Ramos (cell line): ENCODE results near the gene ATG5.

Source experiments
- in situ Hi-C: fragments of 300-500 bp; cut with MboI; formaldehyde crosslinking; loops from one replicate; pipeline ENCODE4 v1.14.3; 2022; ENCODE audit warnings: low sequenced_read_pairs; ENCODE audit not compliant: unreplicated experiment

The ATG5 gene

GRCh38 chr6:106186714-106187113 is 138.8 kb downstream of the ATG5 start:
- in situ Hi-C loops, result no loop called here

- in situ Hi-C loops, result no loop called here
Measured at GRCh38 chr6:106186172-106186571, 139.4 kb downstream of the ATG5 start.

GRCh38 chr6:106185615-106186014 is 139.9 kb downstream of the ATG5 start:
- in situ Hi-C loops, result no loop called here

DNA sequence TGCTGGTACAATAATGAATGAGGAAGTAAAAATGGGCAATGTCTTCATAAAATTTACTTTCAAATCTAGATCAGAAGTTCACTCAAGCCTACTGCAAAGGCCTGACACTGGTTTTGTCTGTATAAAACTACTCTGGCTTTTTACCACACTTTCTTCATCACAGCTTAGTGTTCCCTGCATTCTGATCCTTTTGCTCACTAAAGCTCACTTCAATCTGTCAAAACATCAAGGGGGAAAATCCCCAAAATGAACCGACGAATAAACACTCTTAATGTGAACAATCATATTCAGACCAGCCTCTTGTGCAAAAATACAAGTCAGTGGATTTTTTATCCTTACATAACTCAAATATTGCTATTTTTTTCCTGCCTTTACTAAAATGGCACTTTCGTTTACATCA is 140.9 kb downstream of the ATG5 start:
- in situ Hi-C loops, result no loop called here

- in situ Hi-C loops, result no loop called here
Measured at GRCh38 chr6:106183430-106183829, 142.1 kb downstream of the ATG5 start.

DNA sequence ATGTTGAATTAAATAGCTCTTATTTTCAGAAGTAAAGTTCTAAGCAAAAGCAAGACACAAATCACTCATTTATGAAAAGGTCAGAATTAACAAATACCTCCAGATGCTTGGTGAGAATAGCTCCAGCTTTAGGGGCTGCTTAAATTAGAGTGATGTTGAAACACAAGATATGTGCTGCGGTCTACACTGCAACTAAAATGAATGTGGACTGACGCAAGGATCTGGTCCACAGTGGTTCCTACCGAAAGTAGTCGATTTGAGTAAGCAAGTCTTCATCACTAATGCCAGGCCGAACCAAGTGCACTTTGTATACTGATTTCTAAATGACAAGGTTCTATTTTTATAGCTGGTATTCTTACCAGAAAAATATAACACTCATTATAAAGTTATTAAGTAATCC is 143.1 kb downstream of the ATG5 start:
- in situ Hi-C loops, result no loop called here

GRCh38 chr6:106181664-106182418 is 143.7 kb downstream of the ATG5 start:
- in situ Hi-C loops, result no loop called here

- in situ Hi-C loops, result no loop called here
Measured at GRCh38 chr6:106180208-106180607, 145.4 kb downstream of the ATG5 start.

DNA sequence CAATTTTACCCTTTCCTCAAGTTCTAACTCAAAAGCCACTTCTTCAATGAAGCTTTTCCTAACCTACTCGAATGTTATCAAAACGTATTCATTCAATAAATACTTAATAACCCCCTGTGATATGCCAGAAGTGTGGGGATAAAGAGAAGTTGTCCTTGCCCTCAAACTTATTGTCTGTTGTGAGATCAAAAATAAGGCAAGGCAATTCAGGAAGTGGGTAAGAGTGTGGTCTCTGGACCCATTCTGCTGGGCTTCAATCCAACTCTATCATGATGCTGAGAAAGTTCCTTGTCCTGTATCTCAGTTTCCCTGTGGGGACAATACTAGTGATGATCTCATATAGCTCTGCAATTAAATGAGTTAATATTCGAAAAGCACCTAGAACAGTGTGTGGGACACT is 146.7 kb downstream of the ATG5 start:
- in situ Hi-C loops, result no loop called here

DNA sequence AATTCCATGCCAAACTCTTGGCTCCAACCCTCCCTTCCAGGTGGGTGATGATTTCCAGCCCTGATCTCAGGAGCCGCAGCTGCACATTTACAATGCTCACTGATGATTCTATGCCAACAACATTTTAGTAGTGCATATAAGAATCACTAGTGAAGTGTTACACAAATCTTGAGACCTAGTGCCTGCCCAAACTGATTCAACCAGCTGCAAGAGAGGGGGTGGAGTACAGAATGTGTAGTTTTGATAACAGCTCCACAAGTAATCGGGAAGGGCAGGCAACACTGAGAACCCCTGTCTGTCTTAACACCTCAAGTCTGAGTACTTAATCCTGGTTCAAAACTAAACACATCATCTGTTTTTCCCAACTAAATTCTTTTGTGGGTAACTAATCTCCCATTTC is 147.8 kb downstream of the ATG5 start:
- in situ Hi-C loops, result no loop called here

DNA sequence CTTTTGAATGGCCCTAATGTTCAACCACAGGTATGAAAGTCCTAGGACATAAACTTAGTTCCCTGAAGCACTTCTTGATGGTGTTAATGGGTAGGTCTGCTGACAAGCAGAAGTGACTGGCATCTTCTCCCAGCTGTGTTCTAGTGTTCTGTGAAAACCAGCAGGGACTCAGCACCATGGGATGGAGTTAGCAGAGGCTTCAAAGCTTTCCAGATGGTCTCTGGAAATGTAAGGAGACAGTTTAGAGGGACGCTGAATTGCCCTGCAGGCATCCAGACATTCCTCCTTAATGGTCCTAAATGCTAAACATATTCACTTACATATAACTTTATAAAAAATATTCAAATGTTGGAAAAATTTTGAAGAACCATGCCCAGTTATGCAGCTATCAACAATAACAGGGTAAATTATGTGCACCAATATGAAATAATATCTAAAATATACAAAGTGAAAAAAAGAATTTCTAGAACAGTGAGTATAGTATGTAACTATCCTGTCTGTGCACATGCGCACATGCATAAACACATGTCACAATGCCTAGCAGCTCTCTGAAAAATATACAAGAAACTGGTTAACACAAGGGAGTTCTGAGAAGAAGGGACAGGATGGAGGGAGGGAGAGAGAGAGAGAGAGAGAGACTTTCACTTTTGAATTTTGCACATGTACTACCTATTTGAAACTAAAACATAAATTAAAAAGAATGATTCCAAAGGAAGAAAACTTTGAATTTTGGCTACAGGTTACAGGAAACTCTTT is 152.3 kb downstream of the ATG5 start:
- in situ Hi-C loops, result no loop called here

DNA sequence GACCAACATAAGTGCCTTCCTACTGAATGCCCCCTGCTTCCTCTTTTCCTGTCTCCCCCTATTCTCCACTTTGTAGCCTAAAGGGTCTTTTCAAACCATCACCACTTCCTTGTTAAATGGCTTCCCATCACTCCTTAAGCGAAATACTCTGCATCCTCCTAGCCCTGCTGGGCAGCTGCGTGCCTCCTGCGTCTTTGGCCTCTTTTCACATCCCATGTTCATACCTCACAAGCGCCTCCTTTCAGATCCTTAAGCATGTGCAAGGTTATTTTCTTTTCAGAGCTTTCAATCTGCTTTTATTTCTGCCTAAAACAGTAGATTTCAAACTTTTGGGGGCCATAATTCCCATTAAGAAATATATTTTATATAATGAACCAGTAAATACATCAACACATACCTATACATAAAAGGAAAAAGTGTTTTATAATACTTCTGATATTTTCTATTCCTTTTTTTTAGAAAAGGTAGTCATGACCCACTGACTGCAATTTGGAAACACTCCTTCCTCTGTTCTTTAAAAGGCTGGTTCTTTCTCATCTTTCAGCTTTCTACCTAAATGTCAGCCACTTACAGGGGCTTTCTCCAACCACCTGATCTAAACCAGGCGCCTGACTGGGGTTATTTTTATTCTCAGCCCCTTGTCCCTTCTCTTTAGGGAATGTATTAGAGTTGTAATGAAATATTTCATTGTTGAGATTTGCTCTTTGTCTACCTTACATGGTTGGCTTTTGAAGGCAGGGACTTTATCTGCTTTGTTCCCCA is 155.3 kb downstream of the ATG5 start:
- in situ Hi-C loops, result no loop called here

DNA sequence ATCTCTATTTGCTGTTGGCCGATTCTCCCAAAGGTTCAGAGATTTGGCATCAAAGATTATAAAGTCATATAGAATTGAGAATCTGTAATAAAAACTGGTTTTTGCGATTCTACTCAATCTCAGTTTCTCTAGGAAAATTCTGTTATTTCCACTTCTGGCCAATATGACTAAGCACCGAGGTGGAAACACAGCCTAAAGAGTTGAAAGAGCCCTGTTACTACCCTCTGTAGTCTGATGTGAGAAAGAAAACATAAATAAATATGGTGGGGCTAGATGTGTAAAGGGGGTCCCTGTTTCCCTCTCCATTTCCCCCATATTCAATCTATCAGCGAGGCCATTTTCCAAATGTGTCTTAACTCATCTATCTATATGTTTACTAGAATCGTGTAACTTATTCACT is 156.0 kb downstream of the ATG5 start:
- in situ Hi-C loops, result no loop called here

DNA sequence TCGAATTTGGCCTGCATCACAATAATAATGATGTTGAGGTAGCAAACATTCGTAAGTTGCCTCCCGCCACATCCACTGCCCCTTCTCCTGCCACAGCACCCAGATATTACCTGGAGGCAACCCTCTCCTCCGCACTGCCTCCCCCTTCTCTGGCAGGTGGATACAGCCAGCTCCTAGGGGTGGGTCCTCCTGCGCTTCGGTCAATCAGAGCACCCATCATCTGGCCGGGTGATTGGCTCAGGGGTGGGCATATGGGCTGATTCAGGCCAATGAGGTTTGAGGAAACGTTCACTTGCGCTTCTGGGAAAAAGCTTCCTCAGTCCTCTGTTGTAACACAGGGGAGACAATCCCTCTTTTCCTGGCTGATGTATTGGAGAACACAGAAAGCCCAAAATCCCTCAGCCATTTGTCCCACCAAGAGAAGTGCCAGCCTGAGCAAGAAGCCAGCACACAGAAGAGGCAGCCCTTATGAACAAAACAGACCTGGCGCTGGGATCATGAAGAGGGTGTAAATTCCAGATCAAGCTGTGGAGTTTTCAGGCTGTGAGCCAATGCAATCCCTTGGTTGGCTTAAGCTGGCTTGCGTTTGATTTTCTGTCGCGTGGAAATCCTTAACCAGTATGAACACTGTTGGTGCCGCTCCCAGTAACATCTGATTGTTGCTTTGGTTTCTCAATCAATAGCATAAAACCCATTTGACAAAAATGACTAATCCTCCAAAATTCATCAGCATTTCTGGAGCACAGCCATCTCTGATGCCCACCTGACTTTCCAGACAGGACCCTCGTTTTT is 157.3 kb downstream of the ATG5 start:
- in situ Hi-C loops, result no loop called here

GRCh38 chr6:106167096-106167814 is 158.3 kb downstream of the ATG5 start:
- in situ Hi-C loops, result no loop called here

GRCh38 chr6:106165885-106166485 is 159.6 kb downstream of the ATG5 start:
- in situ Hi-C loops, result no loop called here

DNA sequence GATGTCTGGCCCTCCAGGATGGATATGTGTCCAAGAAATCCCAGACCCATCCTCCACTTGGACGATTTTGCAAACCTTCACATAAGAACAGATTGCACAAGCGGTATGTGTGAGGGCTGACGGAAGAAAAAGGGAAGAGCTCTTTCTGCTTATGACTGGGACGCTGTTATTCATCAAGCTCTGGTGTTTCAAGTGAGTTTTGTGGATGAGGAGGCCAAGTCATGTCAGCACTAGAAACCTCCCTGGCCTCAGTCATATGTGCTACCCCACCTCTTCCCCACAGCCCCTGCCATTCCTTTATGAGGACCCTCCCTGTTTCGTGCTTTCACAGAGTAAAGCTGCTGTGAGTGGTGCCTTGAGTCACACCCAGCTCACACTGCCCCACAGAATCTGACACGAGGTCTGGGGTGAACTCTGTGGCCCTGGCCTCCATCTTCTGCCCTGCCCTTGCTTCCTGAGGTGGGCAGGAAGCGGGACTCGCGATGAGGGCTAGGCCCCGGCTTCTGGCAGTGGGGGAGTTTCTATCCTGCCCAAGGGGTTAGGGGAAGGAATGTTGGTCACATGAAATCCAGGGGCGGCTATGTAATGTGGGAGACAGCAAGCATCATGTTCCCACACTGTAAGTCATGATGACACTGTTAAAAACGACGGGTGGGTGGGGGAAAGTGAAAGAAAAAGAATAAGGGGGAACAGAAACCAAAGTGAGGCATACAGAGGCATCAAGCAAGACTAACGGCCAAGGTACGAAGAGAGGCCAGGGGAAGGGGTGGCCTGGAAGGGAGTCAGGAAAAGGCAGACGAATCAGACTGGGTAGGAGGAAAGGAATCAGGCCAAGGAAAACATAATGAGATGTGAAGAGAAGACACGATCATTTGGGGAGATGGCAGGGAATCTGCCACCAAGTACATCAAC is 161.3 kb downstream of the ATG5 start:
- in situ Hi-C loops, result no loop called here

DNA sequence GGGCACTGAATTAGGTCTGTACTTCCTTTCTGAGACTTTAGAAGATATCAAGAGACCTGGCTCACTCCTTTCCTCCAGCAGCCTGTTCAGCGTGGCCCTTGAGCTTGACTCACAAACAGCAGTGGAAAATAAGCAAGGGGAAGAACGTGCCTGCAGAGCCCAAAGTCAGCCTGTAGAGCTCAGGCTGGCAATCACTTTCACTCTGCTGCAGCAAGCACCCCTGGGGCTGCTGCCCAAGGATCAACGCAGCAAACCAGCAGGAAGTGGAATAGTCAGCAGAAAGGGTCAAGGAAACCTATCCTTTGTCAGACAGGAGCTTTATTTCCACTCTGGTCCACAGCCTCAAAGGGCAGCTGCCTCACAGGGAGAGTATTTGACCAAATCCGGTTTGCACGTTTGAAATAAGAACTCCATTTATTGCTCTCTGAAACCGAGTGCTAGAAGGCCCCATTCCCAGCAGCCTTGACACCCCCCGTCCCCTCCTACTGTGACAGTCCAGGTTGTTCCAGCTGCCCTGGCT is 162.1 kb downstream of the ATG5 start:
- in situ Hi-C loops, result no loop called here
